GM18867 (cell line): ENCODE data around the gene CD40.
"Not testable (repeated sequence)": the region's sequence is repeated elsewhere in the genome, so short reads cannot be mapped to it uniquely, and the experiment has no call there.

Experiments used
- ATAC-seq: cut with Tn5 transposase; IDR thresholded peaks from one replicate; pipeline ENCODE4 v1.9.1; 2021; ENCODE audit warnings: mild to moderate bottlenecking, moderate library complexity; ENCODE audit not compliant: unreplicated experiment

The CD40 gene

DNA sequence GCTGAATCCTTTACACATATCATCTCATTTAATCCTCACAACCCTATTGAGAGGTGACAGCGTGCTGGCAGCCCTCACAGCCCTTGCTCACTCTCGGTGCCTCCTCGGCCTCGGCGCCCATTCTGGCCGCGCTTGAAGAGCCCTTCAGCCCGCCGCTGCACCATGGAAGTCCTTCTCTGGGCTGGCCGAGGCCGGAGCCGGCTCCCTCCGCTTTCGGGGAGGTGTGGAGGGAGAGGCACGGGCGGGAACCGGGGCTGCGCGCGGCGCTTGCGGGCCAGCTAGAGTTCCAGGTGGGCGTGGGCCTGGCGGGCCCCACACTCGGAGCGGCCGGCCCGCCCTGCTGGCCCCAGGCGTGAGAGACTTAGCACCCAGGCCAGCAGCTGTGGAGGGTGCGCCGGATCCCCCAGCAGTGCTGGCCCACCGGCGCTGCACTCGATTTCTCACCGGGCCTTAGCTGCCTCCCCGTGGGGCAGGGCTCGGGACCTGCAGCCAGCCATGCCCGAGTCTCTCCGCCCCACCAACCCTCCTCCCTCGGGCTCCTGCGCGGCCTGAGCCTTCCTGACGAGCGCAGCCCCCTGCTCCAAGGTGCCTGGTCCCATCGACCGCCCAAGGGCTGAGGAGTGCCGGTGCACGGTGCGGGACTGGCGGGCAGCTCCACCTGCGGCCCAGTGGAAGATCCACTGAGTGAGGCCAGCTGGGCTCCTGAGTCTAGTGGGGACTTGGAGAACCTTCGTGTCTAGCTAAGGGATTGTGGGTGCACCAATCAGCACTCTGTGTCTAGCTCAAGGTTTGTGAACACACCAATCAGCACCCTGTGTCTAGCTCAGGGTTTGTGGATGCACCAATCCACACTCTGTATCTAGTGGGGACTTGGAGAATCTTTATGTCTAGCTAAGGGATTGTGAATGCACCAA, 26.2 kb upstream of the CD40 start:
- not testable (repeated sequence) for ATAC-seq

- no peak for ATAC-seq
Measured at GRCh38 chr20:46093531-46093930, 24.6 kb upstream of the CD40 start.

GRCh38 chr20:46099491-46100287, 18.4 kb upstream of the CD40 start:
- ATAC-seq = peak; percentile 62

DNA sequence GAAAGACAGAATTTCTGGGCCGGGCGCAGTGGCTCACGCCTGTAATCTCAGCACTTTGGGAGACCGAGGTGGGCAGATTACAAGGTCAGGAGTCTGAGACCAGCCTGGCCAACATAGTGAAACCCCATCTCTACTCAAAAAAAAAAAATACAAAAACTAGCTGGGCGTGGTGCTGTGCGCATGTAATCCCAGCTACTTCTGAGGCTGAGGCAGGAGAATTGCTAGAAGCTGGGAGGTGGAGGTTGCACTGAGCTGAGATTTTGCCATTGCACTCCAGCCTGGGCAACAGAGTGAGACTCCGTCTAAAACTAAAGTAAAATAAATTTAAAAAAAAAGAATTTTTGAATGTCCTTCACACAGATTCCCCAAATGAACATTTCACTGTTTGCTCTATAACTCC, 17.7 kb upstream of the CD40 start:
- ATAC-seq = not testable (repeated sequence)

GRCh38 chr20:46100988-46101387, 17.1 kb upstream of the CD40 start:
- ATAC-seq = no peak

DNA sequence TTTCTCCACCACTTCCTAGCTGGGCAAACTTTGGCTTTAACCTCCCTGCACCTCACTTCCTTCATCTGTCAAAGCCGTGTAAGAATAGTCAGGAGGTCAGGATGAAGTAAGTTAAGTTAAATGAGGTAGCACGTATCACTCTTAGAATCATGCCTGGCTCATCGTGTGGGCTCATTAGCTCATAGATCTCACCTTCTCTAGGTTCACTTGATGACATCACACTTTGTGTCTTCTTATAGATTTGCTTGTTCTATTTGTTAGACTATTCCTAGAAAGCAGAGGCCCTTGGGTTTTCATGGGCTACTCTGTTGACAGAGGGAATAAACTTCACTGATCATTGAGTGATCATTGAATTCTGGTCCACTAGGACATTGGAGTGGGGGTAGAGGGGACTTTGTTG, 16.2 kb upstream of the CD40 start:
- ATAC-seq = no peak

GRCh38 chr20:46102940-46103339, 15.2 kb upstream of the CD40 start:
- no peak for ATAC-seq

GRCh38 chr20:46104262-46104661, 13.9 kb upstream of the CD40 start:
- no peak for ATAC-seq

DNA sequence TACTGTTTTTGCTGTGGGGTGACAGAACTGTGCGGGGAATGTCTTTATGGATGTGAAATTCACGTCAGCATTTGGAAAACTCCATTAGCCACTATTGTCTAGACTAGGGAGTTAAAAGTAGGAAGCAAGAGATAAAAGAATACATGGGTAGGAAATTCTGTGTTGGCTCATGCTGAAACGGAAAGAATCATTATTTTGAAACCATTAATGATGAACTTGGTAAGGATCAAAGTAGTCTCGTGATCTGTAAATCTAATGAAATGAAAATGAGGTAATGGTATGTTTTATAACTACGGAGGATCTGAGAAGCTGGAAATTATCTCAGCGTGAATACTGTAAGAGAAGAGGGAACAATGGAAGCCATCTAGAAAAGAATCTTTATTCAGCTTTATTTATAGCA, 11.1 kb upstream of the CD40 start:
- no peak for ATAC-seq

DNA sequence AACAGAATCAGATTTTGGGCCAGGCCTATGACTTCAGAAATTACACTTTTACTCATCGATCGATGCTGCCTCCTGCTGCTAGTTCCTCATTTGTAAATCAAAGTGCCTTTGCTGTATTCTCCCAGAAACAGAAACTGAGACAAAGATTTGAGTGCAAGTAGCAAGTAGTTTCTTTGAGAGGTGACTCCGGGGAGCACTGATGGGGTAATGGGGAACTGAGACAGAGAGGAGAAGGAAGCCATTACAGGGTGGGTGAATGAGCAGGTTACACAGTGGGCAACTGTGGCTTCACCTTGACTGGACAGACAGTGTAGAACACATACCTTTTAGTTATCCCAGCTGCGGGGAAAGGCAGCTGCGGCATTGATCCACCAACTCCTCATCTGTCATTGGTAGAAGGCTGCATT, 9.7 kb upstream of the CD40 start:
- ATAC-seq = peak; percentile 76

- no peak for ATAC-seq
Measured at GRCh38 chr20:46108976-46109375, 9.1 kb upstream of the CD40 start.

DNA sequence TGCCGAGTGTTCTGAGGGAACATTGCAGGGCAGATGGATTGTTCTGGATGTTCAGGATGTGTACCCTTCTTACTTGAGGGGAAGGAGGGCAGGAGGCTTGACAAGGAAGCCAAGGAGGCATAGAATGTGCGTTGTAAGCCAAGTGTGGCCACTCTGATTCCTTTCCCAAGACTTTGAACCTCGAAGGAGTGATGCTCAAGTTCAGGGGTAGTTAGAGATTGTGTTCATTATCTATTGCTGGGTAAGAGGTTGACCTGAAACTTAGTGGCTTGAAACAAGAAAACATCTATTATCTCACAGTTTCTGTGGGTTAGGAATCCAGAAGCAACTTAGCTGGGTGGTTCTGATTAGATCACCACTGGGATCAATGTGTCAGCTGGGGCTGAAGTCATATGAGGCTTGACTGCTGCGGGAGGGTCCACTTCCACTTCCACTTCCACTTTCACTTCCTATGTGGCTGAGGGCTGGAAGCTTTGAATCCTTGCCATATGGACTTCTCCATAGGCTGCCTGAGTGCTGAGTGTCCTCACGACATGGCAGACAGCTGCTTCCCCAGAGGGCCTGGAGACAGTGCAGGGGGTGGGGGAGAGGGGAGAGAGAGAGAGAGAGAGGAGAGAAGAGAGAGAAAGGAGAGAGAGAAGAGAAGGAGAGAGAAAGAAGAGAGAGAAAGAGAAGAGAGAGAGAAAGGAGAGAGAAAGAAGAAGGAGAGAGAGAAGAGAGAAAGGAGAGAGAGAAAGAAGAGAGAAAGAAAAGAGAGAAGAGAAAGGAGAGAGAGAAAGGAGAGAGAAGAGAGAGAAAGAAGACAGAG, 6.9 kb upstream of the CD40 start:
- ATAC-seq = no peak

- no peak for ATAC-seq
Measured at GRCh38 chr20:46111836-46112212, 6.3 kb upstream of the CD40 start.

GRCh38 chr20:46112430-46113112, 5.5 kb upstream of the CD40 start:
- no peak for ATAC-seq

DNA sequence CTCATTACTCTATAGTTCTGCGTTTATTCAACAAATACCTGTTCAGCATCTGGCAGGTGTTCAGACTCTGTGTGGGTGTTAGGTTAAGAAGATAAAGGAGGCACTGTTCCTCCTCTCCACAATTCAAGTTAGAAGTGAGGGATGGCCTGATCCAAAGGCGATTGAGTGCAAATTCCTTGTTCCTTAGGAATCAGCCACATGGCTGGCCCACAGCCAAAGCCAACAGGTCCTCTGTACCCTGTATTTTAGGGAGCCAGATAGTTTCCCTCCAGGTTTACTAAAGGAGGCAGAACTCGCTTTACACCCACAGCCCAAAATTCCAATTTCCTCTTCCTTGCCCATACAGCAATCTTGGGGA, 5.0 kb upstream of the CD40 start:
- ATAC-seq = no peak

DNA sequence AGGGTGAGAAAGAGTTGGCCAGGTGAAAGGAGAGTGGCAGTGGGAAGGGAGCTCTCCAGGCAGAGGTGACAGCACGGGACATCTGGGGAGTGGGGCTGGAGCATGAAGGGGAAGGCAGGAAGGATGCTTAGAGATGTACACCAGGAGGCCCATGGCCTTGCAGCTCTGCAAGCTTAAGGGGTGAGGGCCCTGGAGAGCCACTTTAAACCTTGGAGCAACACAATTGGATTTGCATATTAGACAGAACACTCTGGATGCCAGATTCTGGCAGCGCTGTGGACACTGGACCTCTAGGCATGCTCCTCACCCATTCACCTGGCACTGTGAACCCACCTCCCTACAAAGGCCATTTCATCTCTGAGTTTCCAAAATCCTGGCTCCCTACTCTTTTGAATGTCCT, 3.7 kb upstream of the CD40 start:
- no peak for ATAC-seq

GRCh38 chr20:46118481-46119020, 437 bp downstream of the CD40 start:
- ATAC-seq = peak; percentile 42

GRCh38 chr20:46119028-46119546, 973 bp downstream of the CD40 start:
- no peak for ATAC-seq

DNA sequence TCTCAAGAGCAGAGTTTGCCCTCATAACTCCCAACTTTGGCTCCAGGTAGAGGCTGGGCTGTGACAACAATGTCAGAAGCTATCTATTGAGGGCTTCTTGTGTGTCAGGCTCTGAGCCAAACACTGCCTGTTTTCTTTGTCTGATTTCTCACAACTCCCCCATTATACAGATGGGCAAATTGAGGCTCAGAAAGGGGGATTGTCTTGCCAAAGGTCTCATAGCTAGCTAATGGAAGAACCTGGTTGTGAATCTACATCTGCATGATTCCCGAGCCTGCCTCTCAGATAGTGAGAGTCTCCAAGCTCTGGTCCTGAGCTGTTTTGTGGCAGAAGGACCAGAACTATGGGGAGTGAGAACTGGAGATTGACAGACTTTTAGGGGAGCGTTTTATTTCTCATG, 1.4 kb downstream of the CD40 start:
- no peak for ATAC-seq

DNA sequence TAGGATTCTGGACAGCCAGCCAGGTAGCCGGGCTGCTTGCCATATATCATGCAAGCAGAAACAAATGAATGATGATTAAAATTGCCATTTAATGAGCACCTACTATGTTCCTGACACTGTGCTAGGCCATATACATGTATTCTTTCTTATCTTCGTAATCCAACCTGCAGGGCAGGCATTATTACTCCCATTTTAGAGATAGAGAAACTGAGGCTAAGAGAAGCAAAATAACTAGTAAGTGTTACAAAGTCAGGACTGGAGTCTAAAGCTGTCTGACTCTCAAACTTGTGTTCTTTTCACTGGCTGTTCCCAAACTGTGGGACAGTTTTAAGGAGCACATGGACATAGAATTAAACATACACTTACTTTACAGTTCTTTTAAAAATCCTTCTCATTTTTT, 2.0 kb downstream of the CD40 start:
- no peak for ATAC-seq
